A549 (cell line): Measurements from ENCODE around the gene SNX25. TPM values are rescaled to one million over a fixed set of nuclear protein-coding genes. Genes with fewer than 3 reads are reported as not detected.

Experiments
- ATAC-seq, 2 experiments: fragments of 200-7000 bp in 1 of 2; fragments of >200 bp in 1 of 2; cut with Nextera tagmentation in 1 of 2; cut with Tn5 transposase in 1 of 2; 3 replicates each; pipeline versions ENCODE4 v1.8.0 to v1.9.1; 2018 to 2020; ENCODE audit warnings: mild to moderate bottlenecking in 1 of 2, moderate library complexity in 1 of 2
- CTCF ChIA-PET: fragments of 300-600 bp; sonication (Branson Sonifier 250); formaldehyde crosslinking; extraction: SDS; loops from one replicate; lab custom pipeline; 2021; ENCODE audit warnings: antibody characterized with exemption, inconsistent platforms; lab: Yijun Ruan, JAX
- POLR2A ChIA-PET: fragments of 350-600 bp; formaldehyde crosslinking; extraction: SDS; loops from one replicate; lab custom pipeline; 2021; ENCODE audit warnings: antibody characterized with exemption, inconsistent platforms; lab: Yijun Ruan, JAX
- DNase-seq, 2 experiments: peaks; one replicate each; pipeline versions ENCODE4 v3.0.0 to v3.0.0-alpha.2; 2011 to 2016; ENCODE audit warnings: low read depth in 1 of 2, low spot score in 1 of 2
- FAIRE-seq: peaks from 2 replicates; lab custom pipeline; 2011; peaks lifted over from hg19 to GRCh38; lab: Jason Lieb, UNC
- H3K27ac ChIP-seq, 2 experiments: fragments of >200 bp; sonication (Bioruptor Twin); formaldehyde crosslinking; 3 replicates each; pipeline ENCODE4 v1.5.1; 2016 to 2017
- H3K4me1 ChIP-seq: fragments of >200 bp; sonication (Bioruptor Twin); formaldehyde crosslinking; 3 replicates; pipeline ENCODE4 v1.6.1; 2016
- H3K4me2 ChIP-seq: fragments of >200 bp; sonication (Bioruptor Twin); formaldehyde crosslinking; 3 replicates; pipeline ENCODE4 v1.6.1; 2016
- H3K4me3 ChIP-seq: fragments of >200 bp; sonication (Bioruptor Twin); formaldehyde crosslinking; 3 replicates; pipeline ENCODE4 v1.5.1; 2016
- H3K9me3 ChIP-seq: fragments of >200 bp; sonication (Bioruptor Twin); formaldehyde crosslinking; 3 replicates; pipeline ENCODE4 v1.6.1; 2016
- CBX2 ChIP-seq: fragments of 200-600 bp; sonication (generic); IDR thresholded peaks from 2 replicates; pipeline ENCODE4 v1.6.1; 2016; ENCODE audit warnings: low read depth, mild to moderate bottlenecking, borderline replicate concordance
- CEBPB ChIP-seq, 2 experiments: fragments of >200 bp in 1 of 2; sonication (Bioruptor Twin) in 1 of 2; formaldehyde crosslinking in 1 of 2; IDR thresholded peaks; 2 replicates each; pipeline ENCODE4 v1.6.1; 2012 to 2016
- CHD2 ChIP-seq: fragments of 150-350 bp; IDR thresholded peaks from 2 replicates; pipeline ENCODE4 v1.6.1; 2014; ENCODE audit warnings: low read length; ENCODE audit not compliant: partially characterized antibody
- CHD4 ChIP-seq: fragments of 200-600 bp; sonication (generic); IDR thresholded peaks from 2 replicates; pipeline ENCODE4 v1.6.1; 2016; ENCODE audit warnings: antibody characterized with exemption, mild to moderate bottlenecking, borderline replicate concordance
- EHF ChIP-seq: fragments of 250-450 bp; sonication (Bioruptor Pico); IDR thresholded peaks from 2 replicates; pipeline ENCODE4 v1.5.0; 2020; ENCODE audit warnings: mild to moderate bottlenecking
- ELK1 ChIP-seq: fragments of 150-350 bp; IDR thresholded peaks from 2 replicates; pipeline ENCODE4 v1.6.1; 2014; ENCODE audit warnings: low read depth, mild to moderate bottlenecking, low read length
- EP300 ChIP-seq, 2 experiments: fragments of >200 bp; sonication (Bioruptor Twin); formaldehyde crosslinking; IDR thresholded peaks; 2 replicates in 1 of 2; 3 replicates in 1 of 2; pipeline ENCODE4 v1.6.1; 2016 to 2017
- ESRRA ChIP-seq: fragments of 150-350 bp; IDR thresholded peaks from 2 replicates; pipeline ENCODE4 v1.6.1; 2014; ENCODE audit warnings: mild to moderate bottlenecking, low read length, borderline replicate concordance
- FOSL2 ChIP-seq, 2 experiments: fragments of 450-650 bp in 1 of 2; fragments of >200 bp in 1 of 2; sonication (Bioruptor Twin) in 1 of 2; formaldehyde crosslinking; IDR thresholded peaks; 2 replicates each; pipeline versions ENCODE4 v1.5.0 to v1.6.1; 2016 to 2020; ENCODE audit warnings: mild to moderate bottlenecking in 1 of 2, moderate library complexity in 1 of 2
- HDAC2 ChIP-seq: fragments of 200-600 bp; sonication (generic); IDR thresholded peaks from 2 replicates; pipeline ENCODE4 v1.6.1; 2016
- HES2 ChIP-seq: fragments of >200 bp; sonication (Bioruptor Twin); formaldehyde crosslinking; IDR thresholded peaks from 2 replicates; pipeline ENCODE4 v1.6.1; 2016
- HEYL ChIP-seq: fragments of 250-450 bp; sonication (Bioruptor Pico); IDR thresholded peaks from 2 replicates; pipeline ENCODE4 v1.8.0; 2021; ENCODE audit warnings: mild to moderate bottlenecking, moderate library complexity
- KDM1A ChIP-seq: fragments of 200-600 bp; sonication (generic); IDR thresholded peaks from 2 replicates; pipeline ENCODE4 v1.6.1; 2016; ENCODE audit warnings: low read depth, mild to moderate bottlenecking
- MAX ChIP-seq: IDR thresholded peaks from 2 replicates; pipeline ENCODE4 v1.6.1; 2012
- NPAS2 ChIP-seq: fragments of 250-450 bp; sonication (Bioruptor Pico); IDR thresholded peaks from 2 replicates; pipeline ENCODE4 v1.8.0; 2022; ENCODE audit warnings: mild to moderate bottlenecking, moderate library complexity, borderline replicate concordance
- PHF8 ChIP-seq: fragments of 200-600 bp; sonication (generic); IDR thresholded peaks from 2 replicates; pipeline ENCODE4 v1.6.1; 2016; ENCODE audit warnings: low read depth, mild to moderate bottlenecking, antibody characterized with exemption, moderate library complexity, borderline replicate concordance
- POLR2A ChIP-seq: IDR thresholded peaks from 2 replicates; pipeline ENCODE4 v1.6.1; 2012; ENCODE audit warnings: mild to moderate bottlenecking, low read length
- RCOR1 ChIP-seq: fragments of 150-350 bp; IDR thresholded peaks from 2 replicates; pipeline ENCODE4 v1.6.1; 2014; ENCODE audit warnings: antibody characterized with exemption, low read length, low read depth
- REST ChIP-seq: fragments of 200-600 bp; sonication (generic); IDR thresholded peaks from 2 replicates; pipeline ENCODE4 v1.6.1; 2016; ENCODE audit warnings: antibody characterized with exemption, mild to moderate bottlenecking, moderate library complexity
- RFX5 ChIP-seq: fragments of 450-650 bp; IDR thresholded peaks from 2 replicates; pipeline ENCODE4 v1.7.1; 2014; ENCODE audit warnings: antibody characterized with exemption, mild to moderate bottlenecking, moderate library complexity
- SMC3 ChIP-seq: fragments of >200 bp; sonication (Bioruptor Twin); formaldehyde crosslinking; IDR thresholded peaks from 3 replicates; pipeline ENCODE4 v1.6.1; 2018; ENCODE audit warnings: inconsistent platforms
- SREBF2 ChIP-seq: fragments of 450-650 bp; IDR thresholded peaks from 2 replicates; pipeline ENCODE4 v1.6.1; 2014; ENCODE audit warnings: mild to moderate bottlenecking, moderate library complexity
- TP53 ChIP-seq: fragments of 250-450 bp; sonication (Bioruptor Pico); IDR thresholded peaks from 2 replicates; pipeline ENCODE4 v1.5.0; 2021; ENCODE audit warnings: mild to moderate bottlenecking, moderate library complexity
- ZC3H11A ChIP-seq: fragments of 450-650 bp; IDR thresholded peaks from 2 replicates; pipeline ENCODE4 v1.6.1; 2014; ENCODE audit warnings: antibody characterized with exemption, mild to moderate bottlenecking
- ZFP36 ChIP-seq: fragments of 450-650 bp; IDR thresholded peaks from 2 replicates; pipeline ENCODE4 v1.6.1; 2014; ENCODE audit warnings: borderline replicate concordance; ENCODE audit not compliant: partially characterized antibody
- WGBS: methylation state at CpG from one replicate; pipeline ENCODE4 v1.1.6; 2017; ENCODE audit errors: missing lambda C conversion rate; 5-methylcytosine and 5-hydroxymethylcytosine counted together
- polyA plus RNA-seq, 4 experiments: library from polyadenylated mRNA; depleted of rRNA in 3 of 4; stranded (reverse); fragments of >200 nt; fragmentation: RNase III in 1 of 4; extraction: RNeasy Plus Mini Kit Qiagen cat#74134 plus additional on column Dnase treatment in 1 of 4; gene quantifications; 2 replicates in 3 of 4; 3 replicates in 1 of 4; pipeline ENCODE4 v1.2.3, GENCODE V29; 2011 to 2017

SNX25 gene
- polyA plus RNA-seq, 2 of the 4 experiments (the other 2 are of a cell fraction) = 10.1 to 13.0 TPM

GRCh38 chr4:185374573-185374972, 165.2 kb downstream of the SNX25 start:
- WGBS = 91% methylated on average over 6 of the region's 6 CpGs
- DNase-seq (no peak), FAIRE-seq (no peak), ATAC-seq (no peak)
- Histone ChIP-seq H3K9me3 (no peaks in the 10 kb centered on the region), H3K4me3 (no peak overlapping the region), H3K4me2 (no peak overlapping the region), H3K4me1 (no peaks in the 10 kb centered on the region), H3K27ac (no peak overlapping the region)
- POLR2A ChIA-PET = no interaction called here
- TF ChIP-seq SREBF2 (no peak), ZC3H11A (no peak), REST (no peak), CEBPB (IDR thresholded peaks at IDR 0.05) (no peak), EP300 (IDR thresholded peaks at IDR 0.05) (no peak), SMC3 (no peak), HES2 (no peak), POLR2A (no peak), EHF (no peak), MAX (no peak), PHF8 (no peak), KDM1A (no peak), FOSL2 (IDR thresholded peaks at IDR 0.05) (no peak), FOSL2 (CRISPR knock-in tag; IDR thresholded peaks at IDR 0.05) (no peak), HEYL (no peak), ZFP36 (no peak), CBX2 (no peak), RCOR1 (no peak), ESRRA (no peak)
- CTCF ChIA-PET = no interaction called here

GRCh38 chr4:185378264-185378663, 168.9 kb downstream of the SNX25 start:
- CTCF ChIA-PET = interaction anchor here (0.8 to 1.0 kb wide), 2 partner anchors 12 to 17 kb away, joined by 3 read pairs; partner anchors contain the start of gene LRP2BP
- Histone ChIP-seq H3K4me1 (no peaks in the 10 kb centered on the region), H3K27ac (no peak overlapping the region), H3K9me3 (no peaks in the 10 kb centered on the region), H3K4me2 (no peak overlapping the region), H3K4me3 (no peak overlapping the region)
- POLR2A ChIA-PET = no interaction called here
- no peak for ATAC-seq
- 87% methylated on average over 6 of the region's 6 CpGs for WGBS
- TF ChIP-seq MAX (no peak), EP300 (IDR thresholded peaks at IDR 0.05) (no peak), CHD4 (no peak), FOSL2 (IDR thresholded peaks at IDR 0.05) (no peak), FOSL2 (CRISPR knock-in tag; IDR thresholded peaks at IDR 0.05) (no peak), HDAC2 (no peak), NPAS2 (CRISPR knock-in tag) (no peak), ESRRA (no peak), CHD2 (no peak), SREBF2 (no peak), RFX5 (no peak), POLR2A (no peak), TP53 (no peak), ELK1 (no peak)
- FAIRE-seq = no peak
- no peak for DNase-seq
